Mesendoderm (in vitro differentiated cells): Measurements from ENCODE around the gene ERCC2.
"Not testable (repeated sequence)": the region's sequence is repeated elsewhere in the genome, so short reads cannot be mapped to it uniquely, and the experiment has no call there.

Experiments used
- DNase-seq: peaks from one replicate; pipeline ENCODE4 v3.0.0; 2013
- H2AK5ac ChIP-seq: 2 replicates; pipeline ENCODE4 v1.6.1; 2013; ENCODE audit warnings: low read length, inconsistent platforms
- H2BK120ac ChIP-seq: 2 replicates; pipeline ENCODE4 v1.6.1; 2013; ENCODE audit warnings: low read depth, mild to moderate bottlenecking, low read length, moderate library complexity, mixed read lengths
- H2BK15ac ChIP-seq: replicated peaks from 2 replicates; pipeline ENCODE4 v1.6.1; 2013; ENCODE audit warnings: low read depth, mild to moderate bottlenecking, moderate library complexity
- H2BK5ac ChIP-seq: 2 replicates; pipeline ENCODE4 v1.6.1; 2013; ENCODE audit warnings: low read length, inconsistent platforms
- H3K18ac ChIP-seq: 2 replicates; pipeline ENCODE4 v1.6.1; 2013; ENCODE audit warnings: mild to moderate bottlenecking, low read length, mixed read lengths
- H3K23ac ChIP-seq: one replicate; pipeline ENCODE4 v1.6.1; 2013; ENCODE audit warnings: low read length
- H3K27ac ChIP-seq: 2 replicates; pipeline ENCODE4 v1.5.1; 2013; ENCODE audit warnings: low read depth, mild to moderate bottlenecking, inconsistent platforms, low read length, moderate library complexity
- H3K27me3 ChIP-seq: 2 replicates; pipeline ENCODE4 v1.6.1; 2013; ENCODE audit warnings: low read length, control low read depth, mild to moderate bottlenecking, inconsistent platforms; ENCODE audit not compliant: insufficient read depth, poor library complexity
- H3K36me3 ChIP-seq: 2 replicates; pipeline ENCODE4 v1.6.1; 2013; ENCODE audit warnings: low read length, inconsistent platforms; ENCODE audit not compliant: control insufficient read depth, insufficient read depth
- H3K4ac ChIP-seq: one replicate; pipeline ENCODE4 v1.6.1; 2013; ENCODE audit warnings: low read depth, mild to moderate bottlenecking, low read length, moderate library complexity
- H3K4me1 ChIP-seq: 2 replicates; pipeline ENCODE4 v1.6.1; 2013; ENCODE audit warnings: low read depth, low read length, inconsistent platforms; ENCODE audit not compliant: control insufficient read depth
- H3K4me2 ChIP-seq: 2 replicates; pipeline ENCODE4 v1.6.1; 2013; ENCODE audit warnings: low read length
- H3K4me3 ChIP-seq: 2 replicates; pipeline ENCODE4 v1.5.1; 2013; ENCODE audit warnings: mild to moderate bottlenecking, low read length
- H3K56ac ChIP-seq: one replicate; pipeline ENCODE4 v1.6.1; 2013; ENCODE audit warnings: low read length
- H3K79me1 ChIP-seq: 2 replicates; pipeline ENCODE4 v1.6.1; 2013; ENCODE audit warnings: low read length, inconsistent platforms
- H3K79me2 ChIP-seq: 2 replicates; pipeline ENCODE4 v1.6.1; 2013; ENCODE audit warnings: mild to moderate bottlenecking, low read length; ENCODE audit not compliant: control insufficient read depth, insufficient read depth
- H3K9ac ChIP-seq: 2 replicates; pipeline ENCODE4 v1.6.1; 2013; ENCODE audit warnings: low read length, inconsistent platforms
- H4K5ac ChIP-seq: one replicate; pipeline ENCODE4 v1.6.1; 2013; ENCODE audit warnings: low read length
- H4K8ac ChIP-seq: one replicate; pipeline ENCODE4 v1.6.1; 2013; ENCODE audit warnings: low read depth, mild to moderate bottlenecking, control low read depth, low read length, moderate library complexity
- WGBS: extraction: QIAGEN DNeasy Blood & Tissue Kit; methylation state at CpG from one replicate; pipeline ENCODE4 v1.1.7; 2013; ENCODE audit warnings: low lambda C conversion rate, missing lambda C conversion rate; ENCODE audit not compliant: insufficient coverage; ENCODE audit errors: extremely low coverage; 5-methylcytosine and 5-hydroxymethylcytosine counted together

ERCC2 gene

DNA sequence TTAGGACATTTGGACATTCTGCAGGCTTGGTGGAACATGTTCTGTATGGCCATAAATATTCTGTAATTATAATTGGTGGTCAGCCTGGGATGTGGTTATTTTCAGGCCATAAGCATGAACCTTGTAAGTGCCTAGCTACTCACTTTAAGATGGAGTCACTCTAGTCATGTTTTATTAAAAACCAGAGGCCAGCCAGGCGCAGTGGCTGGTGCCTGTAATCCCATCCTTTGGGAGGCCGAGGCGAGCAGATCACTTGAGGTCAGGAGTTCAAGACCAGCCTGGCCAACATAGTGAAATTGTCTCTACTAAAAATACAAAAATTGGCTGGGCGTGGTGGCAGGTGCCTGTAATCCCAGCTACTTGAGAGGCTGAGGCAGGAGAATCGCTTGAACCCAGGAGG lies 37.2 kb upstream of the ERCC2 start:
- H2AK5ac ChIP-seq, H3K56ac ChIP-seq, H3K27ac ChIP-seq, H3K18ac ChIP-seq, H3K4me1 ChIP-seq, H4K5ac ChIP-seq, H2BK5ac ChIP-seq, H3K4ac ChIP-seq, H3K36me3 ChIP-seq, DNase-seq, H3K4me2 ChIP-seq, H3K4me3 ChIP-seq, H3K79me2 ChIP-seq, H2BK120ac ChIP-seq, H4K8ac ChIP-seq, H2BK15ac ChIP-seq, H3K23ac ChIP-seq, H3K27me3 ChIP-seq: not testable (repeated sequence)
- Histone ChIP-seq H3K9ac (peak overlapping the region; percentile 95), H3K79me1 (peaks cover 15% of the 10 kb centered on the region)
- WGBS: no CpG with 5 or more reads among the region's 5 CpGs

DNA sequence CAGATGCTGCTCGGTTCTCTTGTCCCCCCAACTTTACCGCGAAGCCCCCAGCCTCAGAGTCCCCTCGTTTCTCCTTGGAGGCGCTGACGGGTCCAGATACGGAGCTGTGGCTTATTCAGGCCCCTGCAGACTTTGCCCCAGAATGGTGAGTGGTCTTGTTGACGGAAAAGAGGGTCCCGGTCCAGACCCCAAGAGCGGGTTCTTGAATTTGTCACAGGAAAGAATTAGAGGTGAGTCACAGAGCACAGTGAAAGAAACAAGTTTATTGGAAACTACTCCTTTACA lies 36.7 kb upstream of the ERCC2 start:
- Histone ChIP-seq H2BK120ac (no peak overlapping the region), H2BK15ac (no peak overlapping the region), H3K4ac (no peak overlapping the region), H3K79me1 (peaks cover 15% of the 10 kb centered on the region), H2AK5ac (no peak overlapping the region), H3K9ac (peak overlapping the region; percentile 95), H3K18ac (no peak overlapping the region), H3K79me2 (peaks cover 9% of the 10 kb centered on the region), H3K36me3 (no peaks in the 10 kb centered on the region), H3K56ac (peak overlapping the region; percentile 96), H2BK5ac (no peak overlapping the region), H4K8ac (no peak overlapping the region), H3K27ac (no peak overlapping the region), H3K23ac (peak overlapping the region; percentile 74), H3K4me3 (peak overlapping the region; percentile 98), H3K27me3 (no peaks in the 10 kb centered on the region), H3K4me2 (peak overlapping the region; percentile 94), H4K5ac (no peak overlapping the region), H3K4me1 (peaks cover 9% of the 10 kb centered on the region)
- no peak for DNase-seq
- no CpG with 5 or more reads among the region's 10 CpGs for WGBS

DNA sequence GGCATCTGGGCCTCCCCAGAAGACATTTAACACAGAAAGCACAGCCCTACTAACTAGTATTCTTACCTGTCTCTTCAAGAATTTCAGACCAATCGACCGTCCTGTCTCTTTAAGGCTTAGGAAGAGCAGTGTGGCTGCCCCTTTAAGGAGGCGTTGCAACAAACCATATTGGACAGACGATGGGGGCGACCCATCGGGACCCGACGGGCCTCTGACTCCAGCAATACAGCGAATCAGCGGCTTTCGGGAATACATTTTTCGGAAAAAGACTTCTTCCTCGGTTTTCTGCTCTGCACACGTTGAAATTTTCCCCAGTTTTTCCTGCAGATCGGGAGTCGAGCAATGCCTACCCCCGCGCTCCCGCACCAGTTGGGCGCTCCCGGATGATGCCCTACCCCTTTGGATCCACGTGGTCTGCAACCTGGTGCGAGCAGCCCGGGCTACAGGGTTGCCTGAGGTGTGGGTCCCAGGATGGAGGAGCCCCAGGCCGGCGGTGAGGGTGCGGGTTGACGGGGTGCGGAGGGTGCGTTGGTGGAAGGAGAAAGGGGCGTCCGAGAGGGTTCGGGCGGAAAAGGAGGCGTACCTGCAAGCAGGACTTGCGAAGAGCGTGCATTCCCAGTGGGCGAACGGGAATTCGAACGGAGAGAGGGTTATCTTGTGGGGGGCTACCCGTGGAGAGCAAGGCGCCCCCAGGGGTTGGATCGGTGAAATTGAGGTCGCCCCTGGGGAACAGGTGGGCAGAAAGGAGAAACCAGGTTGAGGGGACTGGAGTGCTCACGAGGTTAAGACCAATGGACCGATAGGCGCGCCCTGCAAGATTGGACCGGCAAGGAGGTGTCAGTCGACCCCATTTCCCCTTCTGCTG lies 36.1 kb upstream of the ERCC2 start, which contains the start of gene POLR1G:
POLR1G (plus strand) TSS at position 419 of the 865 bp plus-strand sequence; CDS start at position 472, 53 bp downstream.
- H4K8ac ChIP-seq: no peak within 1 kb of the TSS
- H3K79me2 ChIP-seq: peaks cover 9% of the 10 kb centered on the region
- H4K5ac ChIP-seq: no peak within 1 kb of the TSS
- H2BK5ac ChIP-seq: peak within 1 kb of the TSS; percentile 77
- no peak within 1 kb of the TSS for H2BK120ac ChIP-seq
- peak within 1 kb of the TSS; percentile 95 for H3K9ac ChIP-seq
- no CpG with 5 or more reads among the region's 51 CpGs for WGBS
- H3K4me1 ChIP-seq: peaks cover 9% of the 10 kb centered on the region
- peak within 1 kb of the TSS; percentile 65 for H3K27ac ChIP-seq
- H3K27me3 ChIP-seq: no peaks in the 10 kb centered on the region
- H3K4me2 ChIP-seq: peak within 1 kb of the TSS; percentile 94
- peaks cover 16% of the 10 kb centered on the region for H3K79me1 ChIP-seq
- peak within 1 kb of the TSS; percentile 45 for H3K18ac ChIP-seq
- H3K4ac ChIP-seq: peak within 1 kb of the TSS; percentile 65
- no peak within 1 kb of the TSS for H2AK5ac ChIP-seq
- peak; percentile 95 for DNase-seq
- H3K36me3 ChIP-seq: no peaks in the 10 kb centered on the region
- peak within 1 kb of the TSS; percentile 74 for H3K23ac ChIP-seq
- H2BK15ac ChIP-seq: no peak within 1 kb of the TSS
- H3K56ac ChIP-seq: peak within 1 kb of the TSS; percentile 96
- peak within 1 kb of the TSS; percentile 98 for H3K4me3 ChIP-seq

DNA sequence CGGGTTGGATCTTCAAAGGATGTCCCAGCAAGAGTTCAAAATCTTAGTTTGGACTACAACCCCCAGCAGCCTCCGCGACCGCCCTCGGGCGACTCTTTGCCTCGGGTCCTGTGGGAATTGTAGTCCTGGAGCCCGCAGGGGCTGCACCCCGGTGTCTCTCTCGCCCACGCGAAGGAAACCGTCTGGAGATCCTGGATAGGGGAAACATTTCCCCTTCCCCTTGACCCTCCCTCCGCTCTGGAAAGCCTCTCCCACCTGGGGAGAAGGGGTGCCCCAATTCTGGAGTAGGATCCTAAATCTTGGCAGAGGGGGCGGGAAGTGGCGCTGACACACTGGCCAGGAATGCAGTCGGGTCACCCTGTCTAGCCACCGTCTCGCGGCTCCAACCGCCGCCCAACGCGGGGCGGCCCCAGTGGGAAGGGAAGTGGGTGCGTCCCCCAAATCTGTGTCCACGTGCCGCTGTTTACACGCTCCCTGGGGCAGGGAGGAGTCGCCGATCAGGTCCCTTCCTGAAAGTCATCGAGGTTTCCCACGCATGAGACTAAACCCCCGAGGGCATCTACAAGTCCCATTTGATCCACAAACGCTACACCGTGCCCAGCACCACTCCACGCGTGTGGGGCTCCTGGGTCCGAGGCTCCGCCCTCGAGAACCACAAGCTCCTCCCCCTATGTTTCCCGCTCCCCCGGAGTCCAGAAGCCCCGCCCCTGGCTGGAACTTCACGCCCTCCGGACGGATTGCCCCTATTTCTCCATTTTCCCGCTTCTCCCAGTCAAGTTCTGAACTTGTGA lies 35.3 kb upstream of the ERCC2 start:
- Histone ChIP-seq H3K56ac (peak overlapping the region; percentile 96), H3K79me2 (peaks cover 9% of the 10 kb centered on the region), H2BK15ac (no peak overlapping the region), H3K36me3 (no peaks in the 10 kb centered on the region), H3K27me3 (no peaks in the 10 kb centered on the region), H3K9ac (peak overlapping the region; percentile 95), H2AK5ac (no peak overlapping the region), H2BK120ac (no peak overlapping the region), H4K8ac (no peak overlapping the region), H3K4ac (no peak overlapping the region), H3K4me1 (peaks cover 9% of the 10 kb centered on the region), H4K5ac (no peak overlapping the region), H3K4me2 (peak overlapping the region; percentile 66), H2BK5ac (peak overlapping the region; percentile 77), H3K18ac (peak overlapping the region; percentile 45), H3K4me3 (peak overlapping the region; percentile 98), H3K23ac (no peak overlapping the region), H3K27ac (peak overlapping the region; percentile 22), H3K79me1 (peaks cover 16% of the 10 kb centered on the region)
- peak; percentile 98 for DNase-seq
- no CpG with 5 or more reads among the region's 48 CpGs for WGBS

DNA sequence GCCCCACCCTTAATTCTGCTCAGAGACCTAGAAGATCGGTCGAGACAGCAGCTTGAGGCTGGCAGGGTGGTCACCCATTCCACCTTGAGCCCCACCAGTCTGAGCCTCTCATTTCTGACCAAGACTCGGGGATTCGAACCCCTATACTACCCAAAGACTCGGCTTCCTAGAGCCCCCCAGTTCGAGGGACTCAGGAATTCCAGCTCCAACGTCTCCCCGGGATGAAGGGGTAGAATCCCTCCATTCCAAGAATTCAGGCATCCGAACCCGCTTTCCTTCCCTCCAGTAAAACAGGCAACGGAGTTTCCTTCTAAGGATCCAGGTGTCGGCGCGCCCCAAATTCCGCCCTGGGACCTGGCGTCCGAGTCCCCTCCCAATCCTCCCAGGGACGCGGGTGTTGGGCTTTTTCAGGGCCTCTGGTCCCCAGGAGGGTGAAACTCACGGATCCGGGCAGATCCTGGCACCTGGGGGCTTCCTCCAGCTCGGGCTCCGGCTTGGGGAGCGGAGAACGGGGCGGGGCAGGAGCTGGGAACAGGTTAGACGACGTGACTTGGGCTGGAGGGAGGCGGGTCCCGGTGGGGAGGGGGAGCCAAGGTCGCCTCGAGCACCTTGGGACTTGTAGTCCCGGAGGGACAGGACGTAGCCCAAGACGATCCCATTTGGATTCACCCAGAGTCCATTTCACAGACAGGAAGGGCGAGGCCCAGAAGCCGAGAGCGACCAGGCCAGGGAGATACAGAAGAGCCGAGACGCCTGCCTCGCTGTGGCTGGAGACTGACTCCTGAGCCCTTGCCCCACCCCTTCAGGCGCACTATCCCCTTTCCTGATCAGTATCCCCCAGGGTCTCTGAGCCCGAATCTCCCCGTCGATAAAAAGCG lies 34.4 kb upstream of the ERCC2 start, which contains the start of gene PPP1R13L:
PPP1R13L (minus strand) TSS at position 513 of the 878 bp plus-strand sequence. CDS start 6,751 bp downstream, outside the sequence.
- H3K56ac ChIP-seq: peak within 1 kb of the TSS; percentile 96
- no peaks in the 10 kb centered on the region for H3K27me3 ChIP-seq
- no peak within 1 kb of the TSS for H4K5ac ChIP-seq
- H3K4me1 ChIP-seq: peaks cover 9% of the 10 kb centered on the region
- peak within 1 kb of the TSS; percentile 89 for H2BK5ac ChIP-seq
- H3K79me2 ChIP-seq: peaks cover 9% of the 10 kb centered on the region
- H3K36me3 ChIP-seq: no peaks in the 10 kb centered on the region
- peak within 1 kb of the TSS; percentile 85 for H3K4me2 ChIP-seq
- H3K79me1 ChIP-seq: peaks cover 18% of the 10 kb centered on the region
- H3K4me3 ChIP-seq: peak within 1 kb of the TSS; percentile 98
- no peak within 1 kb of the TSS for H2AK5ac ChIP-seq
- H3K23ac ChIP-seq: peak within 1 kb of the TSS; percentile 94
- no peak within 1 kb of the TSS for H2BK120ac ChIP-seq
- DNase-seq: peak; percentile 98
- peak within 1 kb of the TSS; percentile 81 for H3K18ac ChIP-seq
- WGBS: no CpG with 5 or more reads among the region's 46 CpGs
- peak within 1 kb of the TSS; percentile 58 for H3K27ac ChIP-seq
- no peak within 1 kb of the TSS for H4K8ac ChIP-seq
- peak within 1 kb of the TSS; percentile 95 for H3K9ac ChIP-seq
- H3K4ac ChIP-seq: peak within 1 kb of the TSS; percentile 61
- H2BK15ac ChIP-seq: no peak within 1 kb of the TSS
